ENCODE data around the gene TNNI3K. TPM values are rescaled to one million over a fixed set of nuclear protein-coding genes. Genes with fewer than 3 reads are reported as not detected.

TNNI3K gene
- total RNA-seq, 1 experiment from 2014 or later: not detected

DNA sequence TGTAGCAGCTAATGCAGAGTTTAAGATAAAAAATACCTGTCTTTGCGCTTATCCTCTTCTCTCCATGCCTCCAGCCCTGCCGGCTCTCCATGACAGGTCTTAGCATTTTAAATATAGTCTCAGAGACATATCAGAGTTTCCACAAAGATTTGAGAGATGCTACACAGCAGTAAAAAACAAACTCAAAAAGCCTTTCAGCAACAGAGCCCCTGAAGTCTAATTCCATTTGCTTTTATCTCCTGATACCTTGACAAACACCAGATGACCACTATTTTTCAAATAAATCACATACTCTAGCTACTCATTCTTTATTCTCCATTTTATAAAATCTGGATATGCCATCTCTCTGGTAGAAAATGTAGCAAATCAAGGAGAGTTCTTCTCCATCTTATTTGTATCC, 356.8 kb downstream of the TNNI3K start:
- no peak overlapping the region for H4K91ac ChIP-seq (ENCODE audit: insufficient read length, low read depth, low read length)
- no peak overlapping the region for H3K56ac ChIP-seq (ENCODE audit: insufficient read length, low read depth, low read length)
- Mint-ChIP-seq H3K36me3 (ENCODE audit: insufficient read depth in 1 of 3, low read depth in 3 of 3) (no peaks in the 10 kb centered on the region), H3K9me3 (no peaks in the 10 kb centered on the region), H3K27me3 (ENCODE audit: low read depth) (no peaks in the 10 kb centered on the region), H3K4me1 (no peaks in the 10 kb centered on the region), H3K27ac (no peak overlapping the region), H3K4me3 (no peak overlapping the region)
- no peaks in the 10 kb centered on the region for H3K9me3 ChIP-seq (ENCODE audit: control insufficient read depth, low read depth, low read length)
- no peaks in the 10 kb centered on the region for H3K79me2 ChIP-seq (ENCODE audit: insufficient read depth, low read length)
- no peak overlapping the region for H3K18ac ChIP-seq (ENCODE audit: insufficient read length, low read depth, low read length)
- no peak overlapping the region for H2AFZ ChIP-seq (ENCODE audit: low read length)
- H3K27me3 ChIP-seq (ENCODE audit: insufficient read depth, low read length): no peaks in the 10 kb centered on the region
- H3K4ac ChIP-seq (ENCODE audit: low read depth, low read length): no peak overlapping the region
- H2BK12ac ChIP-seq (ENCODE audit: insufficient read length, low read depth, low read length): no peak overlapping the region
- no peak overlapping the region for H2BK15ac ChIP-seq (ENCODE audit: low read depth, low read length)
- TF ChIP-seq, protein P1, sequence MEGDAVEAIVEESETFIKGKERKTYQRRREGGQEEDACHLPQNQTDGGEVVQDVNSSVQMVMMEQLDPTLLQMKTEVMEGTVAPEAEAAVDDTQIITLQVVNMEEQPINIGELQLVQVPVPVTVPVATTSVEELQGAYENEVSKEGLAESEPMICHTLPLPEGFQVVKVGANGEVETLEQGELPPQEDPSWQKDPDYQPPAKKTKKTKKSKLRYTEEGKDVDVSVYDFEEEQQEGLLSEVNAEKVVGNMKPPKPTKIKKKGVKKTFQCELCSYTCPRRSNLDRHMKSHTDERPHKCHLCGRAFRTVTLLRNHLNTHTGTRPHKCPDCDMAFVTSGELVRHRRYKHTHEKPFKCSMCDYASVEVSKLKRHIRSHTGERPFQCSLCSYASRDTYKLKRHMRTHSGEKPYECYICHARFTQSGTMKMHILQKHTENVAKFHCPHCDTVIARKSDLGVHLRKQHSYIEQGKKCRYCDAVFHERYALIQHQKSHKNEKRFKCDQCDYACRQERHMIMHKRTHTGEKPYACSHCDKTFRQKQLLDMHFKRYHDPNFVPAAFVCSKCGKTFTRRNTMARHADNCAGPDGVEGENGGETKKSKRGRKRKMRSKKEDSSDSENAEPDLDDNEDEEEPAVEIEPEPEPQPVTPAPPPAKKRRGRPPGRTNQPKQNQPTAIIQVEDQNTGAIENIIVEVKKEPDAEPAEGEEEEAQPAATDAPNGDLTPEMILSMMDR (conservative IDR thresholded peaks at IDR 0.05): no peak
- no peaks in the 10 kb centered on the region for H4K20me1 ChIP-seq (ENCODE audit: control insufficient read depth, insufficient read depth, insufficient read length)
- no peak overlapping the region for H2BK120ac ChIP-seq (ENCODE audit: low read depth, low read length, poor library complexity, severe bottlenecking)
- H3T11ph ChIP-seq (ENCODE audit: low read length): no peak overlapping the region
- no peaks in the 10 kb centered on the region for H3K79me1 ChIP-seq (ENCODE audit: insufficient read depth, low read depth, low read length, poor library complexity, severe bottlenecking)
- H3K23me2 ChIP-seq (ENCODE audit: insufficient read length, low read depth, low read length, poor library complexity, severe bottlenecking): no peaks in the 10 kb centered on the region
- DNase-seq: no peak
- H3K4me2 ChIP-seq (ENCODE audit: insufficient read depth, insufficient read length, low read length): no peak overlapping the region
- no CpG with 5 or more reads among the region's 2 CpGs for WGBS (ENCODE audit: extremely low coverage, insufficient read length, low lambda C conversion rate)
- H4K5ac ChIP-seq (ENCODE audit: insufficient read length, low read depth, low read length): no peak overlapping the region
- no peak overlapping the region for H3K27ac ChIP-seq (ENCODE audit: insufficient read length, low read depth, low read length)
- no peak overlapping the region for H3K9ac ChIP-seq (ENCODE audit: extremely low read depth, insufficient read length, low read length)
- H2BK20ac ChIP-seq (ENCODE audit: low read depth, low read length, poor library complexity, severe bottlenecking): no peak overlapping the region
- no peaks in the 10 kb centered on the region for H3K4me1 ChIP-seq (ENCODE audit: insufficient read depth, low read length)
- no peak overlapping the region for H3K14ac ChIP-seq (ENCODE audit: insufficient read depth, low read length)
- no peak overlapping the region for H2BK5ac ChIP-seq (ENCODE audit: insufficient read length, low read length)
- no peak overlapping the region for H3K23ac ChIP-seq (ENCODE audit: insufficient read length, low read depth, low read length)
- no peak overlapping the region for H2AK5ac ChIP-seq (ENCODE audit: insufficient read length, low read length)
- no peak overlapping the region for H4K8ac ChIP-seq (replicated peaks; ENCODE audit: insufficient read length, low read depth, low read length)
